CD14-positive monocyte (primary cell): ENCODE measurements around the gene TMEM179. TPM values are rescaled to one million over a fixed set of nuclear protein-coding genes. Genes with fewer than 3 reads are reported as not detected.

Source experiments
- DNase-seq, 3 donors: peaks; one replicate each; pipeline ENCODE4 v3.0.0-alpha.2; 2011 to 2022
- H2AFZ ChIP-seq: 2 replicates; pipeline ENCODE4 v1.6.0; 2012; ENCODE audit warnings: mild to moderate bottlenecking, low read depth, low read length, inconsistent platforms; ENCODE audit not compliant: insufficient read depth, poor library complexity, severe bottlenecking
- H3K27ac ChIP-seq, 2 donors: 1 replicate in 1 of 2; 2 replicates in 1 of 2; pipeline ENCODE4 v1.5.1; 2012 to 2013; ENCODE audit warnings: low read length in 2 of 2, control low read depth in 1 of 2, inconsistent platforms in 1 of 2, low read depth in 1 of 2, mild to moderate bottlenecking in 1 of 2
- H3K27me3 ChIP-seq, 2 donors: one replicate each; pipeline versions ENCODE4 v1.6.0 to v1.6.1; 2011 to 2013; ENCODE audit warnings: low read length in 2 of 2; ENCODE audit not compliant: control insufficient read depth in 2 of 2, insufficient read depth in 2 of 2
- H3K36me3 ChIP-seq, 2 donors: replicated peaks in 1 of 2; 1 replicate in 1 of 2; 2 replicates in 1 of 2; pipeline versions ENCODE4 v1.5.1 to v1.6.1; 2012 to 2013; ENCODE audit warnings: low read length in 2 of 2, control low read depth in 1 of 2, inconsistent platforms in 1 of 2, mild to moderate bottlenecking in 1 of 2; ENCODE audit not compliant: insufficient read depth in 2 of 2, control insufficient read depth in 1 of 2
- H3K4me1 ChIP-seq, 2 donors: 1 replicate in 1 of 2; 2 replicates in 1 of 2; pipeline versions ENCODE4 v1.5.1 to v1.6.1; 2012 to 2013; ENCODE audit warnings: low read length in 2 of 2, control low read depth in 1 of 2, inconsistent platforms in 1 of 2, mild to moderate bottlenecking in 1 of 2, moderate library complexity in 1 of 2; ENCODE audit not compliant: insufficient read depth in 2 of 2, control insufficient read depth in 1 of 2
- H3K4me2 ChIP-seq: replicated peaks from 2 replicates; pipeline ENCODE3; 2012; ENCODE audit warnings: low read length, moderate library complexity, mild to moderate bottlenecking; ENCODE audit not compliant: poor library complexity, severe bottlenecking; ENCODE audit errors: extremely low read depth
- H3K4me3 ChIP-seq, 3 experiments: fragments of 200-600 bp in 1 of 3; sonication (generic) in 1 of 3; replicated peaks in 1 of 3; 1 replicate in 2 of 3; 2 replicates in 1 of 3; pipeline ENCODE4 v1.5.1; 2011 to 2013; ENCODE audit warnings: low read length in 3 of 3, mild to moderate bottlenecking in 3 of 3, control low read depth in 2 of 3, low read depth in 2 of 3, inconsistent platforms in 1 of 3, moderate library complexity in 1 of 3
- H3K79me2 ChIP-seq: 2 replicates; pipeline ENCODE4 v1.6.0; 2012; ENCODE audit warnings: mild to moderate bottlenecking, control low read depth, inconsistent platforms, low read length, moderate library complexity; ENCODE audit not compliant: insufficient read depth
- H3K9ac ChIP-seq: 2 replicates; pipeline ENCODE4 v1.6.0; 2017; ENCODE audit warnings: low read length, mild to moderate bottlenecking; ENCODE audit not compliant: insufficient read depth, poor library complexity, severe bottlenecking
- H3K9me3 ChIP-seq, 2 donors: replicated peaks in 1 of 2; 1 replicate in 1 of 2; 2 replicates in 1 of 2; pipeline versions ENCODE4 v1.5.1 to v1.6.1; 2012 to 2013; ENCODE audit warnings: low read length in 2 of 2, control low read depth in 1 of 2; ENCODE audit not compliant: control insufficient read depth in 1 of 2, insufficient read depth in 1 of 2
- H4K20me1 ChIP-seq: 2 replicates; pipeline ENCODE4 v1.6.0; 2012; ENCODE audit warnings: mild to moderate bottlenecking, low read length, control low read depth, moderate library complexity; ENCODE audit not compliant: insufficient read depth
- H3K27ac Mint-ChIP-seq, 7 donors: one replicate each; pipeline ENCODE4 v1.8.0; 2020; ENCODE audit warnings: mild to moderate bottlenecking in 7 of 7, mixed read lengths in 7 of 7, moderate library complexity in 6 of 7, inconsistent platforms in 2 of 7
- H3K27me3 Mint-ChIP-seq, 3 donors: one replicate each; pipeline ENCODE4 v1.8.0; 2021 to 2022; ENCODE audit warnings: low read depth in 3 of 3, mild to moderate bottlenecking in 3 of 3, mixed read lengths in 3 of 3, moderate library complexity in 3 of 3, inconsistent platforms in 1 of 3
- H3K36me3 Mint-ChIP-seq, 2 donors: one replicate each; pipeline ENCODE4 v1.8.0; 2020; ENCODE audit warnings: mixed read lengths in 2 of 2, inconsistent platforms in 1 of 2, mild to moderate bottlenecking in 1 of 2
- H3K4me1 Mint-ChIP-seq: one replicate; pipeline ENCODE4 v1.8.0; 2020; ENCODE audit warnings: mild to moderate bottlenecking, mixed read lengths
- H3K4me3 Mint-ChIP-seq, 2 donors: one replicate each; pipeline ENCODE4 v1.8.0; 2020; ENCODE audit warnings: mild to moderate bottlenecking in 2 of 2, mixed read lengths in 2 of 2, moderate library complexity in 1 of 2
- H3K9me3 Mint-ChIP-seq, 7 donors: one replicate each; pipeline ENCODE4 v1.8.0; 2020 to 2022; ENCODE audit warnings: mixed read lengths in 7 of 7, mild to moderate bottlenecking in 6 of 7, moderate library complexity in 6 of 7, inconsistent platforms in 2 of 7
- WGBS: methylation state at CpG from one replicate; pipeline ENCODE4 v1.1.5; 2013; ENCODE audit warnings: missing lambda C conversion rate; ENCODE audit not compliant: insufficient coverage; 5-methylcytosine and 5-hydroxymethylcytosine counted together
- intact Hi-C, 2 donors: fragments of 100-400 bp; cut with micrococcal nuclease; formaldehyde crosslinking; loops; one replicate each; pipeline versions ENCODE4 v1.15.0 to v1.15.1; 2023
- polyA plus RNA-seq, 3 donors: library from polyadenylated mRNA; depleted of rRNA in 1 of 3; unstranded in 2 of 3; stranded (reverse) in 1 of 3; fragments of 300-500 nt in 2 of 3; fragments of >200 nt in 1 of 3; fragmentation: Illumina TruSeq in 2 of 3; gene quantifications; 1 replicate in 2 of 3; 2 replicates in 1 of 3; pipeline ENCODE4 v1.2.3, GENCODE V29; 2012 to 2021
- TF ChIP-seq, protein P1 (sequence below): fragments of 200-600 bp; IDR thresholded peaks from one replicate; pipeline ENCODE4 v1.8.0; 2022; ENCODE audit warnings: antibody characterized with exemption, mild to moderate bottlenecking

TMEM179 gene
- polyA plus RNA-seq, 3 donors, result not detected

DNA sequence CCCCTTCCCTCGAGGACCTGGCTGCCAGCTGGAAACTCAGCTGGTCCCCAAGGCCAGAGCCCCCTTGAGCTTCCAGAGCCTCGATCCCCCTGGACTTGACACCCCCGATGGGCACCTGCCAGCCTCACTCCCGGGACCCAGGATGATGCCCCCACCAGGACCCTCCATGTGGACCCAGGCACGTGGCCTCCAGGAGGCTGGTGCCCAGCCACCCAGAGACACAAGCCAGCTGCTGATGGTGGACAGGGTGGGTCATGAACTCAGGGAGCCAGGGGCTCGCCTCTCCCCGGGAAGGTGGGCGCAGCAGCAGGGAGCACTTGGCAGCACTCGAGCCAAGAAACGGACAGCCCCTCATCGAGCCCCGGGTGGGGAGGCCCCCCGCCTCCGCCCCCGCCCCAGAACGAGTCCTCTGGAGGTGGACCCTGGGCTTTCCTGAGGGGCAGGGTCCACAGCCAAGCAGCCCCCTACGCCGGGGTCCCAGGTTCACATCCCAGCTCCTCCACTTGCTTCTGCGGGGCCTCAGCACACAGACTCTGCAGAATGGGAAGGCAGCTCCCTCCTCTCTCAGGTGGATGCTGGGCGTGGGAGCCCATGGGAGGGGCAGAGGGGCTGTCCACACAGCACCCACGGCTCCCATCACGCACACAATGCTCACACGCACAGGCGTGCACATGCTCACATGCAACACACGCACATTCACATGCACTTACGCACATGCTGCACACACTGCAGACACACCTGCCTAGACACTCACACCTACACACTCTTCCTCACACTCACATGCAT lies 12.9 kb downstream of the TMEM179 start:
- Mint-ChIP-seq H3K27ac (no peak overlapping the region), H3K4me3 (no peak overlapping the region), H3K27me3 (peaks cover 2 to 5% (median 3%) of the 10 kb centered on the region in 3 donors), H3K36me3 (no peaks in the 10 kb centered on the region), H3K9me3 (no peaks in the 10 kb centered on the region), H3K4me1 (no peaks in the 10 kb centered on the region)
- no peaks in the 10 kb centered on the region for H3K4me1 ChIP-seq
- H3K79me2 ChIP-seq, result no peaks in the 10 kb centered on the region
- no peak overlapping the region for H2AFZ ChIP-seq
- WGBS, result 86% methylated on average over 26 of the region's 26 CpGs
- no peak overlapping the region for H3K4me2 ChIP-seq
- no peaks in the 10 kb centered on the region for H4K20me1 ChIP-seq
- TF ChIP-seq, protein P1, sequence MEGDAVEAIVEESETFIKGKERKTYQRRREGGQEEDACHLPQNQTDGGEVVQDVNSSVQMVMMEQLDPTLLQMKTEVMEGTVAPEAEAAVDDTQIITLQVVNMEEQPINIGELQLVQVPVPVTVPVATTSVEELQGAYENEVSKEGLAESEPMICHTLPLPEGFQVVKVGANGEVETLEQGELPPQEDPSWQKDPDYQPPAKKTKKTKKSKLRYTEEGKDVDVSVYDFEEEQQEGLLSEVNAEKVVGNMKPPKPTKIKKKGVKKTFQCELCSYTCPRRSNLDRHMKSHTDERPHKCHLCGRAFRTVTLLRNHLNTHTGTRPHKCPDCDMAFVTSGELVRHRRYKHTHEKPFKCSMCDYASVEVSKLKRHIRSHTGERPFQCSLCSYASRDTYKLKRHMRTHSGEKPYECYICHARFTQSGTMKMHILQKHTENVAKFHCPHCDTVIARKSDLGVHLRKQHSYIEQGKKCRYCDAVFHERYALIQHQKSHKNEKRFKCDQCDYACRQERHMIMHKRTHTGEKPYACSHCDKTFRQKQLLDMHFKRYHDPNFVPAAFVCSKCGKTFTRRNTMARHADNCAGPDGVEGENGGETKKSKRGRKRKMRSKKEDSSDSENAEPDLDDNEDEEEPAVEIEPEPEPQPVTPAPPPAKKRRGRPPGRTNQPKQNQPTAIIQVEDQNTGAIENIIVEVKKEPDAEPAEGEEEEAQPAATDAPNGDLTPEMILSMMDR, result no peak
- DNase-seq, result no peak
- no peak overlapping the region for H3K9ac ChIP-seq
- H3K27me3 ChIP-seq, result no peaks in the 10 kb centered on the region
- H3K4me3 ChIP-seq, result no peak overlapping the region
- intact Hi-C loops, result no loop called here
- no peak overlapping the region for H3K27ac ChIP-seq
- no peaks in the 10 kb centered on the region for H3K36me3 ChIP-seq
- H3K9me3 ChIP-seq, result no peaks in the 10 kb centered on the region

DNA sequence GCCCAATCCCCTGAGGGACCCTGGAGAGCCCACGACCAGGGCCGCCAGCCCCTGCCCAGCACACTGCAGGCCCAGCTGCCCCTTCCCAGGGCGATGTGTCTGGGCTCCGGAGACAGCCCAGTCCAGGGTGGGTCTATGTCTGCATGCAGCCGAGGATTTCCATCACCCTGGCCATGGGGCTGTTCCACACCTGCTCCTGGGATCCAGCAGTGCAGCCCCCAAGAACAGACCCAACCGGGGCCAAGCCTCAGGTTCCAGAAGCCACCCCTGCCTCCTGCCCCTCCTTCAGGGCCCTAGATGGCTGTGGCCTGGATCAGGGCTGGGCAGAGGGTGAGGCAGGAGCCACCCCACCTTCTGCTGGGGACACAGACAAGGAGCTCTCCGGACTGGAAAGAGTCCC lies 13.5 kb downstream of the TMEM179 start:
- Histone ChIP-seq H3K27ac (no peak overlapping the region), H2AFZ (no peak overlapping the region), H3K4me1 (no peaks in the 10 kb centered on the region), H3K9me3 (no peaks in the 10 kb centered on the region), H3K27me3 (no peaks in the 10 kb centered on the region), H3K79me2 (no peaks in the 10 kb centered on the region), H3K4me2 (no peak overlapping the region), H3K4me3 (no peak overlapping the region), H4K20me1 (no peaks in the 10 kb centered on the region), H3K36me3 (no peaks in the 10 kb centered on the region), H3K9ac (no peak overlapping the region)
- intact Hi-C loops, result no loop called here
- no peak overlapping the region for H3K4me3 Mint-ChIP-seq
- no peaks in the 10 kb centered on the region for H3K4me1 Mint-ChIP-seq
- no peak overlapping the region for H3K27ac Mint-ChIP-seq
- WGBS, result 83% methylated on average over 7 of the region's 7 CpGs
- H3K36me3 Mint-ChIP-seq, result no peaks in the 10 kb centered on the region
- TF ChIP-seq, protein P1, result no peak
- no peaks in the 10 kb centered on the region for H3K9me3 Mint-ChIP-seq
- DNase-seq, result no peak
- peaks cover 0 to 4% (median 3%) of the 10 kb centered on the region in 3 donors for H3K27me3 Mint-ChIP-seq
